ENCODE data around the gene HMBS. TPM values are rescaled to one million over a fixed set of nuclear protein-coding genes. Genes with fewer than 3 reads are reported as not detected.
"Not testable (repeated sequence)": the region's sequence is repeated elsewhere in the genome, so short reads cannot be mapped to it uniquely, and the experiment has no call there.

HMBS gene
- total and polyA plus RNA-seq, 5 experiments from 2014 or later = 6.9 to 32.7 (median 20.0) TPM

- POLR2A ChIA-PET = no interaction called here
- Mint-ChIP-seq H3K4me3 (no peak overlapping the region), H3K27ac (peak overlapping the region in 1 of 10 donors; percentile 62)
Observed at GRCh38 chr11:119052163-119052814, 32.4 kb upstream of the HMBS start.

GRCh38 chr11:119054418-119054817, 30.3 kb upstream of the HMBS start:
- Mint-ChIP-seq H3K27ac (peak overlapping the region in 2 of 10 donors; percentile 40 to 56), H3K4me3 (peak overlapping the region in 6 of 10 donors; percentile 12 to 99 (median 42)), H3K4me1 (peaks cover 18 to 38% (median 36%) of the 10 kb centered on the region in 4 donors), H3K27me3 (no peaks in the 10 kb centered on the region), H3K36me3 (peaks cover 4 to 61% (median 23%) of the 10 kb centered on the region in 3 donors), H3K9me3 (no peaks in the 10 kb centered on the region)
- DNase-seq (no peak), ATAC-seq (no peak)
- POLR2A ChIA-PET = interaction anchor here (0.8 to 3.0 kb wide), 3 partner anchors 14 to 35 kb away, joined by 4 to 20 read pairs (median 5); partner anchors contain the start of genes RPS25 and TRAPPC4

More at GRCh38 chr11:119052163-119052814, 32.4 kb upstream of the HMBS start:
- DNase-seq (no peak), ATAC-seq (no peak)
- H3K4me1 Mint-ChIP-seq = peaks cover 15 to 26% (median 23%) of the 10 kb centered on the region in 4 donors
- H3K36me3 Mint-ChIP-seq = peaks cover 4 to 79% (median 35%) of the 10 kb centered on the region in 3 donors
- H3K27me3 Mint-ChIP-seq = no peaks in the 10 kb centered on the region
- H3K9me3 Mint-ChIP-seq = no peaks in the 10 kb centered on the region

GRCh38 chr11:119055901-119056300, 28.8 kb upstream of the HMBS start:
- Mint-ChIP-seq H3K36me3 (peaks cover 4 to 52% (median 17%) of the 10 kb centered on the region in 3 donors), H3K4me3 (peak overlapping the region; percentile 81 to 99 (median 88)), H3K9me3 (no peaks in the 10 kb centered on the region), H3K27me3 (no peaks in the 10 kb centered on the region), H3K4me1 (peaks cover 18 to 42% (median 36%) of the 10 kb centered on the region in 4 donors), H3K27ac (peak overlapping the region; percentile 72 to 97 (median 88))
- ATAC-seq (no peak), DNase-seq (peak in 3 of 10 donors; percentile 9 to 12 (median 11))
- POLR2A ChIA-PET = interaction anchor here (0.8 to 4.0 kb wide), 12 partner anchors 8 to 617 kb away, joined by 3 to 45 read pairs (median 6); partner anchors contain the start of genes C2CD2L, CENATAC, DPAGT1 and RPS25

GRCh38 chr11:119056421-119056999, 28.2 kb upstream of the HMBS start:
- Mint-ChIP-seq H3K9me3 (no peaks in the 10 kb centered on the region), H3K36me3 (peaks cover 4 to 51% (median 12%) of the 10 kb centered on the region in 3 donors), H3K4me1 (peaks cover 18 to 43% (median 36%) of the 10 kb centered on the region in 4 donors), H3K4me3 (peak overlapping the region; percentile 91 to 99 (median 96)), H3K27ac (peak overlapping the region; percentile 93 to 99 (median 97)), H3K27me3 (no peaks in the 10 kb centered on the region)
- peak; percentile 15 to 70 (median 41) for DNase-seq
- POLR2A ChIA-PET = interaction anchor here (0.6 to 4.0 kb wide), 14 partner anchors 9 to 618 kb away, joined by 3 to 45 read pairs (median 6); partner anchors contain the start of genes C2CD2L, CENATAC, DPAGT1 and HINFP
- peak; percentile 8 to 9 for ATAC-seq

- H3K9me3 Mint-ChIP-seq = no peaks in the 10 kb centered on the region
- H3K4me1 Mint-ChIP-seq = peaks cover 18 to 47% (median 36%) of the 10 kb centered on the region in 4 donors
- H3K27ac Mint-ChIP-seq = peak within 1 kb of the TSS; percentile 93 to 99 (median 97)
- POLR2A ChIA-PET = interaction anchor here (0.5 to 4.0 kb wide), 18 partner anchors 9 to 618 kb away, joined by 3 to 45 read pairs (median 6); partner anchors contain the start of genes CENATAC, DPAGT1, HINFP and RPS25
- peak; percentile 92 to 100 (median 98) for DNase-seq
- H3K4me3 Mint-ChIP-seq = peak within 1 kb of the TSS; percentile 91 to 99 (median 96)
- ATAC-seq = peak; percentile 90 to 93
- H3K27me3 Mint-ChIP-seq = no peaks in the 10 kb centered on the region
- peaks cover 4 to 45% (median 11%) of the 10 kb centered on the region in 3 donors for H3K36me3 Mint-ChIP-seq
Observed at GRCh38 chr11:119057000-119057769, 27.5 kb upstream of the HMBS start, which contains the start of gene HYOU1. TSS of gene HYOU1 (minus strand) at chr11:119057205. CDS start at chr11:119056160, 1,045 bp downstream.

GRCh38 chr11:119059128-119059527, 25.6 kb upstream of the HMBS start:
- H3K27ac Mint-ChIP-seq, H3K9me3 Mint-ChIP-seq, ATAC-seq, DNase-seq, H3K27me3 Mint-ChIP-seq, H3K4me3 Mint-ChIP-seq: not testable (repeated sequence)
- Mint-ChIP-seq H3K36me3 (peaks cover 0 to 32% (median 4%) of the 10 kb centered on the region in 3 donors), H3K4me1 (peaks cover 17 to 45% (median 36%) of the 10 kb centered on the region in 4 donors)
- POLR2A ChIA-PET = interaction anchor here (0.6 kb wide), 1 partner anchor 9 kb away, joined by 5 read pairs; no protein-coding TSS in a partner anchor

- H3K27ac Mint-ChIP-seq = peak overlapping the region in 1 of 10 donors; percentile 25
- no peaks in the 10 kb centered on the region for H3K27me3 Mint-ChIP-seq
- ATAC-seq (no peak), DNase-seq (no peak)
- peaks cover 10 to 45% (median 30%) of the 10 kb centered on the region in 4 donors for H3K4me1 Mint-ChIP-seq
- H3K36me3 Mint-ChIP-seq = peaks cover 0 to 23% (median 2%) of the 10 kb centered on the region in 3 donors
- no peaks in the 10 kb centered on the region for H3K9me3 Mint-ChIP-seq
- no peak overlapping the region for H3K4me3 Mint-ChIP-seq
- POLR2A ChIA-PET = interaction anchor here (0.6 to 0.7 kb wide), 3 partner anchors 16 to 34 kb away, joined by 4 read pairs; partner anchors contain the start of gene HMBS
Observed at GRCh38 chr11:119061256-119061655, 23.4 kb upstream of the HMBS start.

- DNase-seq (no peak), ATAC-seq (no peak)
- Mint-ChIP-seq H3K36me3 (peaks cover 0 to 24% (median 2%) of the 10 kb centered on the region in 3 donors), H3K27ac (peak overlapping the region in 1 of 10 donors; percentile 15), H3K27me3 (no peaks in the 10 kb centered on the region), H3K9me3 (no peaks in the 10 kb centered on the region), H3K4me3 (no peak overlapping the region), H3K4me1 (peaks cover 12 to 49% (median 33%) of the 10 kb centered on the region in 4 donors)
- POLR2A ChIA-PET = interaction anchor here (1.2 kb wide), 1 partner anchor 46 kb away, joined by 4 read pairs; no protein-coding TSS in a partner anchor
Observed at GRCh38 chr11:119062779-119063178, 21.9 kb upstream of the HMBS start.

GRCh38 chr11:119065369-119065768, 19.3 kb upstream of the HMBS start:
- peak in 7 of 10 donors; percentile 36 to 71 (median 47) for DNase-seq
- H3K27me3 Mint-ChIP-seq = no peaks in the 10 kb centered on the region
- POLR2A ChIA-PET = interaction anchor here (0.6 to 4.0 kb wide), 4 partner anchors 19 to 55 kb away, joined by 3 to 37 read pairs (median 4); partner anchors contain the start of gene HMBS
- H3K27ac Mint-ChIP-seq = peak overlapping the region; percentile 51 to 100 (median 97)
- peaks cover 15 to 58% (median 38%) of the 10 kb centered on the region in 4 donors for H3K4me1 Mint-ChIP-seq
- peak overlapping the region in 8 of 10 donors; percentile 7 to 88 (median 54) for H3K4me3 Mint-ChIP-seq
- no peaks in the 10 kb centered on the region for H3K9me3 Mint-ChIP-seq
- ATAC-seq = peak in 1 of 2 donors; percentile 21
- peaks cover 0 to 35% (median 5%) of the 10 kb centered on the region in 3 donors for H3K36me3 Mint-ChIP-seq

GRCh38 chr11:119067371-119068222, 17.1 kb upstream of the HMBS start, which contains the start of gene VPS11:
TSS of gene VPS11 (plus strand) at chr11:119067818. CDS start at chr11:119067824, 6 bp downstream.
- peak within 1 kb of the TSS; percentile 88 to 100 (median 96) for H3K4me3 Mint-ChIP-seq
- H3K27me3 Mint-ChIP-seq = no peaks in the 10 kb centered on the region
- DNase-seq = peak; percentile 93 to 98 (median 97)
- ATAC-seq = peak; percentile 93 to 96
- peaks cover 15 to 60% (median 39%) of the 10 kb centered on the region in 4 donors for H3K4me1 Mint-ChIP-seq
- H3K36me3 Mint-ChIP-seq = peaks cover 0 to 48% (median 3%) of the 10 kb centered on the region in 3 donors
- no peaks in the 10 kb centered on the region for H3K9me3 Mint-ChIP-seq
- POLR2A ChIA-PET = interaction anchor here (0.6 to 4.0 kb wide), 28 partner anchors 8 to 232 kb away, joined by 3 to 45 read pairs (median 5); partner anchors contain the start of genes C2CD2L, CENATAC, DPAGT1 and HINFP
- H3K27ac Mint-ChIP-seq = peak within 1 kb of the TSS; percentile 96 to 100 (median 99)
